Lower leg skin (tissue), 3 donors: ENCODE results near the gene PRKCE.

Experiments
- CTCF ChIP-seq, 3 donors: fragments of 450-650 bp; IDR thresholded peaks; one replicate each; pipeline ENCODE4 v1.5.1; 2016; ENCODE audit warnings: antibody characterized with exemption in 3 of 3, mild to moderate bottlenecking in 3 of 3, moderate library complexity in 2 of 3
- POLR2A ChIP-seq, 2 donors: fragments of 450-650 bp; IDR thresholded peaks; one replicate each; pipeline ENCODE4 v1.6.1; 2016 to 2017; ENCODE audit warnings: antibody characterized with exemption in 2 of 2, mild to moderate bottlenecking in 1 of 2, moderate library complexity in 1 of 2

GRCh38 chr2:46171411-46171953 lies 520.0 kb downstream of the PRKCE start:
- TF ChIP-seq CTCF (IDR thresholded peaks at IDR 0.05) = no peak
- TF ChIP-seq POLR2A (IDR thresholded peaks at IDR 0.05) = no peak
